GM23248 (cell line): ENCODE data around the gene AGGF1.

Experiments used
- EZH2 ChIP-seq: fragments of 200-600 bp; sonication (generic); IDR thresholded peaks from 2 replicates; pipeline ENCODE4 v1.6.1; 2018; ENCODE audit warnings: antibody characterized with exemption, mild to moderate bottlenecking; ENCODE audit not compliant: insufficient read depth, poor library complexity, severe bottlenecking
- EZH2phosphoT487 ChIP-seq: fragments of 200-600 bp; sonication (generic); IDR thresholded peaks from 2 replicates; pipeline ENCODE4 v1.6.1; 2018; ENCODE audit warnings: antibody characterized with exemption, moderate library complexity, mild to moderate bottlenecking, low read depth; ENCODE audit not compliant: insufficient read depth

DNA sequence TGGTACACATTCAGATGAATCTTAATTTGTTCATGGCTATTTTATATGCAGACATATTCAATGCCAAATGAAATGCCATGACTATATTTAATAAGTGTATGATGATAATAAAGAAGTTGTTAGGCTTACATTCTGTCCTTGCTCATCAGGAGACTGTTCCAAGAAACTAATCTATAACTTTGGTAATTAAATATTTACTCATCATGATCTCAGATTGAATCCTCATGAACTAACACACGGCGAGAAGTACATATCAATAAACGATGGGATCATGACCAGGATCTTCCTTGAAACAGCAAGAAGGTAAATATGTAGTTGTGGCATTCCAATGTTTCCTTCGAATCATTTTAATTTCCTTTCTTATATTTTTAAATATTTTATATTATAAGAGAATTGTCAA lies 12.5 kb upstream of the AGGF1 start:
- TF ChIP-seq EZH2 (no peak), EZH2phosphoT487 (no peak)
